ENCODE data around the gene TBX20.

- TF ChIP-seq FIP1L1 (IDR thresholded peaks at IDR 0.05; ENCODE audit: borderline replicate concordance, insufficient read depth, low read depth, low read length): no peak
- TF ChIP-seq HNF4A (CRISPR knock-in tag; IDR thresholded peaks at IDR 0.05): no peak
- TF ChIP-seq HIC2 (CRISPR knock-in tag; IDR thresholded peaks at IDR 0.05; ENCODE audit: low read depth): no peak
- no peak for TF ChIP-seq ZIK1 (CRISPR knock-in tag; IDR thresholded peaks at IDR 0.05; ENCODE audit: borderline replicate concordance, low read depth)
- no peak for TF ChIP-seq TARDBP (CRISPR knock-in tag; IDR thresholded peaks at IDR 0.05)
- no peak for TF ChIP-seq CEBPB (IDR thresholded peaks at IDR 0.05; ENCODE audit: borderline replicate concordance, low read depth, low read length)
These were observed 7.8 kb upstream of the TBX20 start for GRCh38 chr7:35261476-35262285.
